Activated CD4-positive, alpha-beta T cell treated with anti-CD3 and anti-CD28 coated beads, Interleukin-2, amount 10 ng/mL, durations not matched to agents 7 days and 5 days (primary cell): ENCODE measurements around the gene TRAF3. TPM values are rescaled to one million over a fixed set of nuclear protein-coding genes. Genes with fewer than 3 reads are reported as not detected.
A peak's percentile ranks its signal among the peaks of the same experiment; 100 is the strongest.

Experiments used
- CTCF ChIA-PET: fragments of 350-600 bp; sonication (Branson Sonifier 250); formaldehyde crosslinking; loops from one replicate; lab custom pipeline; 2021; ENCODE audit warnings: antibody characterized with exemption; lab: Charles Lee
- POLR2A ChIA-PET: fragments of 350-600 bp; sonication (Branson Sonifier 250); formaldehyde crosslinking; loops from one replicate; lab custom pipeline; 2021; ENCODE audit warnings: antibody characterized with exemption; lab: Charles Lee
- DNase-seq: peaks from one replicate; pipeline ENCODE4 v3.0.0-alpha.2; 2020
- H3K27ac Mint-ChIP-seq: one replicate; pipeline ENCODE4 v1.8.0; 2021; ENCODE audit warnings: mild to moderate bottlenecking, moderate library complexity, mixed read lengths
- H3K27me3 Mint-ChIP-seq: one replicate; pipeline ENCODE4 v1.8.0; 2021; ENCODE audit warnings: mixed read lengths
- H3K36me3 Mint-ChIP-seq: one replicate; pipeline ENCODE4 v1.8.0; 2021; ENCODE audit warnings: low read depth, mixed read lengths
- H3K4me1 Mint-ChIP-seq: one replicate; pipeline ENCODE4 v1.8.0; 2021; ENCODE audit warnings: mixed read lengths
- H3K4me3 Mint-ChIP-seq: one replicate; pipeline ENCODE4 v1.8.0; 2021; ENCODE audit warnings: mild to moderate bottlenecking, moderate library complexity, mixed read lengths
- H3K9me3 Mint-ChIP-seq: one replicate; pipeline ENCODE4 v1.8.0; 2021; ENCODE audit warnings: mixed read lengths
- total RNA-seq, 2 experiments: library from RNA; stranded (reverse); gene quantifications; one replicate each; pipeline ENCODE4 v1.2.3, GENCODE V29; 2021

The TRAF3 gene
- total RNA-seq, 2 experiments from 2014 or later, result 38.9 to 40.2 TPM

DNA sequence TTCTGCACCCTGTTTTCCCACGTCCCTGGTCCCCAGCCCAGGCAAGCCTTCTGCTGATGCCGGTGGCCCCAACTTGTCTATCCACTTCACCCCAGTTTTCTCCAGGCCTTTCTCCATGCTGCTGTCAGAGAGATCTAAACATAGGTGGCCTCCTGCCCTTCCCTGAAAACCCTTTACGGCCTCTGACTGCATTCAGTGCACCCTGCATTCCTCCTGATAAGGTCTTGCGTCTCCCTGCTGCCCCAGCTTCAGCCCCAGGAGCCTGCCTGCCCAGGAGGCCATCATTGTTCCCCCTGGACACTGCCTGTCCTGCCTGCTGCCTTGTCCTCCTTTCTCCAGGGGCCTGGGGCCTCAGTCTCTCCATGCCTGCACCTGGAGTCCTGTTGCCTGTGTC, 29.8 kb downstream of the TRAF3 start:
- Mint-ChIP-seq H3K4me3 (no peak overlapping the region), H3K36me3 (peaks cover 10% of the 10 kb centered on the region)

DNA sequence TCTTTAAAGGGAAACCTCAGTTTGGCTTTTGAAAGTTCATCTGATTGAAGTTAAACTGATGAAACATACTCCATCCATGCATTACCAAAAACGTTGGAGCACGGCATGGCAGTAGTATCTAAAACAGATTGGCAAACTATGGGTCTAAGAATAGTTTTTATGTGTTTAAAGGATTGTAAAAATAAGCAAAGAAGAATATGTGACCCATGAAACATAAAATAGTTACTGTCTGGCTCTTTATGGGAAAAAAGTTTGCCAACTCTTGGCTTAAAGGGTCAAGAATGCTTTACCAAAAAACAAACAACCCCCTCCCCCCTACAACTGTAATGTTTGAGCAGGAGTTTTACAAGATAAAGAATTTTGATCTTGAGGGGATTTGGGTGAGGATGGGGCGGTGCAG, 32.6 kb downstream of the TRAF3 start:
- no peaks in the 10 kb centered on the region for H3K9me3 Mint-ChIP-seq
- H3K4me3 Mint-ChIP-seq, result no peak overlapping the region
- peaks cover 13% of the 10 kb centered on the region for H3K36me3 Mint-ChIP-seq
- DNase-seq, result no peak
- ChIA-PET POLR2A (no interaction called here), CTCF (interaction anchor here (0.6 to 1.5 kb wide), 3 partner anchors 9 to 41 kb away, joined by 3 read pairs; no protein-coding TSS in a partner anchor)
- no peaks in the 10 kb centered on the region for H3K27me3 Mint-ChIP-seq
- no peak overlapping the region for H3K27ac Mint-ChIP-seq
- peaks cover 69% of the 10 kb centered on the region for H3K4me1 Mint-ChIP-seq

More for the DNA sequence above, 29.8 kb downstream of the TRAF3 start:
- no peak for DNase-seq
- Mint-ChIP-seq H3K4me1 (peaks cover 73% of the 10 kb centered on the region), H3K27me3 (no peaks in the 10 kb centered on the region), H3K27ac (peak overlapping the region; percentile 89), H3K9me3 (no peaks in the 10 kb centered on the region)
- POLR2A ChIA-PET, result no interaction called here
- CTCF ChIA-PET, result interaction anchor here (1.1 to 3.0 kb wide), 2 partner anchors 10 to 12 kb away, joined by 4 to 9 read pairs; no protein-coding TSS in a partner anchor

DNA sequence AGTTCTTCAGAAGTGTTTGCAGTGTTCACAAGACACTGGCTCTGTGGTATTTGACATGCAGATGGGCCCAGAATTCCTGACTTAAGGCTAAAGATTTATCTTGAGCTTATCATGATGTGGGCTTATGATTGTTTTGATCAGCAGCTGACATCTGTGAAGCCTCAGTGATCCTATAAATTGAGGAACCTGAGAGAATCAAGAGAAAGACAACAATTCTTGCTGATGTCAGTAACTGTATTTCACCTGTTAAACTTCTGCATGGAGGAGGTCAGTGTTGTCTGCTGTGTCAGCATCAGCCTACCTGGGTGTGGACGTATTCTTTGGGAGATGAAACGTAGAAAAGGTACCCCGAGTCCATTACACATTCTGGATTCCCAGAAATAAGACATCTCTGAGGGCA, 33.3 kb downstream of the TRAF3 start:
- Mint-ChIP-seq H3K27me3 (no peaks in the 10 kb centered on the region), H3K36me3 (peaks cover 19% of the 10 kb centered on the region), H3K4me1 (peaks cover 68% of the 10 kb centered on the region), H3K4me3 (no peak overlapping the region), H3K27ac (no peak overlapping the region), H3K9me3 (no peaks in the 10 kb centered on the region)
- CTCF ChIA-PET, result interaction anchor here (0.7 to 0.9 kb wide), 2 partner anchors 9 to 18 kb away, joined by 3 read pairs; no protein-coding TSS in a partner anchor
- POLR2A ChIA-PET, result no interaction called here
- DNase-seq, result no peak

DNA sequence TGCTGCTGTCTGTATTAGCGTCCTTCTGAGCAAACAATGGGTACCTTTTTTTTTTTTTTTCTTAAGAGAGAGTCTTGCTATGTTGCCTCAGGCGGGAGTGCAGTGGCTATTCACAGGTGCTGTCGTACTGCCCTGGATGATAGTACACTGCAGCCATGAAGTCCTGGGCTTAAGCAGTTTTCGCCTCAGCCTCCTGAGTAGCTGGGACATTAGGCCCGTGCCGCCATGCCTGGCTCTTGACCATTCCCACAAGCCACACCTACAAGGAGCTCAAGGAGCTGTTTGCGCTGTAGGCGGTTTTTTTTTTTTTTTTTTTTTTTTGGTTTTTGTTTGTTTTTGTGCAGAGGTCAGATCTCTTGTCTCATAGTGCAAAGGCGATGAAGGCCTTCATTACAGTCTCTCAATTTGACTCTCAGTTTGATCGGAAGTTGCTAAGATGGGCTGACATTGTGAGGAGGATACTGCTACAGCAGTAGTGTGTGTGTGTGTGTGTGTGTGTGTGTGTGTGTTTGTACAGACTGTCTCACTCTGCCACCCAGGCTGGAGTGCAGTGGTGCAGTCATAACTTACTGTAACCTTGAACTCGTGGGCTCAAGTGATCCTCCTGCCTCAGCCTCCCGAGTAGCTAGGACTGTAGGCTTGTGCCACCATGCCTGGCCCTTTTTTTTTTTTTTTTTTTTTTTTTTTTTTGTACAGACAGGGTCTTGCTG, 34.2 kb downstream of the TRAF3 start:
- DNase-seq, result no peak
- Mint-ChIP-seq H3K27ac (no peak overlapping the region), H3K4me3 (no peak overlapping the region), H3K9me3 (no peaks in the 10 kb centered on the region), H3K4me1 (peaks cover 61% of the 10 kb centered on the region), H3K27me3 (no peaks in the 10 kb centered on the region), H3K36me3 (peaks cover 20% of the 10 kb centered on the region)
- POLR2A ChIA-PET, result no interaction called here
- CTCF ChIA-PET, result interaction anchor here (0.6 to 1.2 kb wide), 5 partner anchors 17 to 168 kb away, joined by 3 to 4 read pairs (median 3); no protein-coding TSS in a partner anchor

DNA sequence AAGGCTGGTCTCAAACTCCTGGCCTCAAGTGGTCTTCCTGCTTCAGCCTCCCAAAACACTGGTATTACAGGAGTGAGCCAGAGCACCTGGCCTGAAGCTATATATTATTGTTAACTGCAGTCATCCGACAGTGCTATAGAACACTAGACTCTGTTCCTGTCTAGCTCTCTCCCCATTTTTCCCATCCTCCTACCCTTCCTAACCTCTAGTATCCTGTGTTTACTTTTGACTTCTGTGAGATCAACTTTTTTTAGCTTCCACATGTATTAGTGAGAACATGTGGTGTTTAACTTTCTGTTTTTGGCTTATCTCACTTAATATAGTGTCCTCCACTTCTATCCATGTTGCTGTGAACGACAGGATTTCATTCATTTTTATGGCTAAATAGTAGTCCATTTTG, 34.7 kb downstream of the TRAF3 start:
- ChIA-PET CTCF (interaction anchor here (0.6 to 1.2 kb wide), 4 partner anchors 18 to 168 kb away, joined by 3 to 4 read pairs (median 4); no protein-coding TSS in a partner anchor), POLR2A (no interaction called here)
- no peaks in the 10 kb centered on the region for H3K27me3 Mint-ChIP-seq
- peaks cover 61% of the 10 kb centered on the region for H3K4me1 Mint-ChIP-seq
- no peak overlapping the region for H3K4me3 Mint-ChIP-seq
- no peaks in the 10 kb centered on the region for H3K9me3 Mint-ChIP-seq
- no peak for DNase-seq
- peaks cover 25% of the 10 kb centered on the region for H3K36me3 Mint-ChIP-seq
- H3K27ac Mint-ChIP-seq, result no peak overlapping the region

DNA sequence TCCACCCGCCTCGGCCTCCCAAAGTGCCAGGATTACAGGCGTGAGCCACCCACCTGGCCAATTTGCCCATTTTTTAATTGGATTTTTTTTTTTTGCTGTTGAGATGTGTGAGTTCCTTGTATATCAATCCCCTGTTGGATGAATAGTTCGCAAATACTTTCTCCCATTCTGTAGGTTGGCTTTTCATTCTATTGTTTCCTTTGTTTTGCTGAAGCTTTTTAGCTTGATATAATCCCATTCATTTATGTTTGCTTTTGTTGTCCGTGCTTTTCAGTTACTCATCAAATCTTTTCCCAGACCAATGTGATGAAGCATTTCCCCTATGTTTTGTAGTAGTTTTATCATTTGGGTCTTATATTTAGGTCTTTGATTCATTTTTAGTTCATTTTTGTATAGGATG, 36.4 kb downstream of the TRAF3 start:
- no peaks in the 10 kb centered on the region for H3K27me3 Mint-ChIP-seq
- ChIA-PET CTCF (no interaction called here), POLR2A (no interaction called here)
- H3K9me3 Mint-ChIP-seq, result no peaks in the 10 kb centered on the region
- DNase-seq, result no peak
- peaks cover 26% of the 10 kb centered on the region for H3K36me3 Mint-ChIP-seq
- H3K4me3 Mint-ChIP-seq, result no peak overlapping the region
- H3K4me1 Mint-ChIP-seq, result peaks cover 60% of the 10 kb centered on the region
- H3K27ac Mint-ChIP-seq, result no peak overlapping the region

DNA sequence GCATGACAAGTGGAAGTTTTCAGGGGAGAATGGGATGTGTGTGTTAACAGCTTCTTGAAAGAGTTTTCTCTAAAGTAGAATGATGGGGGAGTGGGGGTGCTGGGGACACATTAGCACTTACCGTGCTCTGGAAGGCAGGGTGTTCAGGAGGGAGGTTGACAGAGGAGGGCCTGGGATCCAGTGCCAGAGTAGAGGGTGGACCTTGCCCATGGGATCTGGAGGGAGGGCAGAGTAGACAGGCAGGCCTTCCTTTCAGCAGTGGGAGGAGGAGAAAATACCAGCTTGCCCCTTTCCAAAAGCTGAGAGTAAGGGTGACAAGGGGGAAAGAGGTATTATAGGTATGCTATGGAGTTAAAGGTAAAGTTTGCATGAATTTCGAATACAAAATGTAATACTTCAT, 40.1 kb downstream of the TRAF3 start:
- peaks cover 25% of the 10 kb centered on the region for H3K36me3 Mint-ChIP-seq

DNA sequence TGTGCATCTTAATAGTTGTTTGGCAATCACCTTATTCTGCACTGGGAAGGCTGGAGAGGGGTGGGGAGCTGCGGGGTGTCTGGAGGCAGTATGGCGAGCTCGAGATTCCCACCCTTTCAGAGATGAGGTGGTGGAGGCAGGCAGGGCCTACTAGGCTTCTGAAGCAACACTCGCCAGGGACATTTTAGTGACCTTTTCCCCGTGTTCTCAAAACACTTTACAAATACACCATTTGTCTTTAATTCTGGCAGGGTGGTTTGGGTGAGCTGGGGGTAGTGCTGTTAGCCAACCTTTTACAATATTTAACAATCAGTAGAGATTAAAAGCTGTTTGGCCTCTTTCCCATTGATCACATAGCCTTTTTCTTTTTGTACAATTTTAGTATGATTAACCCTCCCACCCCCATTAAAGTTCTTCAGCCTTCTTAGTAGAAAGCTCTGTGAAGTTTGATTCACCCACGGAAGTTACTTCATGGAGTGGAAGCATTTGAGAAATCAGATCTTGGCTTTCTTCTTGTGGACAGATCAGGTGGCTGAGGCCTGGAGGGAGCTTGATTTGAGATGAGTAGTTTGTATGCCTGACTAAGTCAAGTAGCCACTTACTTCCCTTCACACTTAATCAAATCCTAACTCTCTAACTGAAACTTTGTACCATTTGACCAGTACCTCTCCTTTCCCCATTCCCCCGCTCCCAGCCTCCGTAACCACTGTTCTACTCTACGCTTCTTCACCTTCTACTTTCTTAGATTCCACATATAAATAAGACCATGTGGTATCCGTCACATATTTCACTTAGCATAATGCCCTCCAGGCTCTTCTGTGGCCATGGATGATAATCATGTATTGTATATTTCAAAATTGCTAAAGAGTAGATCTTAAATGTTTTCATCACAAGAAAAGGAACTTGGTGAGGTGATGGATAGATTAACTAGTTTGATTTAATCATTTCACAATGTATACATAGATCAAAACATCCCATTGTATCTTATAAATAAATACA, 41.0 kb downstream of the TRAF3 start:
- Mint-ChIP-seq H3K27me3 (no peaks in the 10 kb centered on the region), H3K4me3 (no peak overlapping the region), H3K36me3 (peaks cover 25% of the 10 kb centered on the region), H3K27ac (peak overlapping the region; percentile 52), H3K4me1 (peaks cover 69% of the 10 kb centered on the region), H3K9me3 (no peaks in the 10 kb centered on the region)
- DNase-seq, result no peak
- CTCF ChIA-PET, result interaction anchor here (0.6 to 2.7 kb wide), 5 partner anchors 11 to 38 kb away, joined by 3 to 9 read pairs (median 5); no protein-coding TSS in a partner anchor
- POLR2A ChIA-PET, result no interaction called here

More for the DNA sequence above, 40.1 kb downstream of the TRAF3 start:
- POLR2A ChIA-PET, result no interaction called here
- Mint-ChIP-seq H3K27ac (no peak overlapping the region), H3K27me3 (no peaks in the 10 kb centered on the region), H3K4me3 (no peak overlapping the region), H3K9me3 (no peaks in the 10 kb centered on the region), H3K4me1 (peaks cover 63% of the 10 kb centered on the region)
- CTCF ChIA-PET, result interaction anchor here (1.3 to 2.7 kb wide), 4 partner anchors 10 to 32 kb away, joined by 4 to 9 read pairs (median 4); no protein-coding TSS in a partner anchor
- no peak for DNase-seq

DNA sequence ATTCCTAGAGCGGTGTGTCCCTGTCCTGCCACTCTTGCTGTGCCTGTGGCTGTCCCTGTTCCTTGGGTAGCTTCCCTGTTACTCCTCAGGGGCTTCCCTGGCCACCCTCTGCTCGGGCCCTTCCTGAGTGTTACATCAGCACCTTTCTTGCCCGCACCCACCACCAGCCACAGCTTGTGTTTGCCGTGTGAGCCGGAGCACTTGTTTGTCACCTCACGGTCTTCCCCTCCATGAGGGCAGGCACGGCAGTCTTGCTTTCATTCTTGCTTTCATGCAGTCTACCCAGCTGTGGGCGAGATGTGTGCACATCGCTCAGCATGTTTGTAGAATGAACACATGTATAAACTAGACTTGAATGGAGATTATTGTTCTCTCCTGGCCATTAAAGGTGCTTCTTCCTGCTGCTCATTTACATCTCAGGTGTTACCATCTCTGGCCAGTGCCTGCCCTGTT, 42.0 kb downstream of the TRAF3 start:
- H3K4me1 Mint-ChIP-seq, result peaks cover 69% of the 10 kb centered on the region
- POLR2A ChIA-PET, result no interaction called here
- CTCF ChIA-PET, result interaction anchor here (0.6 to 2.4 kb wide), 7 partner anchors 9 to 862 kb away, joined by 3 to 7 read pairs (median 3); no protein-coding TSS in a partner anchor
- H3K9me3 Mint-ChIP-seq, result no peaks in the 10 kb centered on the region
- H3K27me3 Mint-ChIP-seq, result no peaks in the 10 kb centered on the region
- H3K36me3 Mint-ChIP-seq, result peaks cover 20% of the 10 kb centered on the region
- peak overlapping the region; percentile 86 for H3K27ac Mint-ChIP-seq
- H3K4me3 Mint-ChIP-seq, result peak overlapping the region; percentile 55
- peak; percentile 71 for DNase-seq

DNA sequence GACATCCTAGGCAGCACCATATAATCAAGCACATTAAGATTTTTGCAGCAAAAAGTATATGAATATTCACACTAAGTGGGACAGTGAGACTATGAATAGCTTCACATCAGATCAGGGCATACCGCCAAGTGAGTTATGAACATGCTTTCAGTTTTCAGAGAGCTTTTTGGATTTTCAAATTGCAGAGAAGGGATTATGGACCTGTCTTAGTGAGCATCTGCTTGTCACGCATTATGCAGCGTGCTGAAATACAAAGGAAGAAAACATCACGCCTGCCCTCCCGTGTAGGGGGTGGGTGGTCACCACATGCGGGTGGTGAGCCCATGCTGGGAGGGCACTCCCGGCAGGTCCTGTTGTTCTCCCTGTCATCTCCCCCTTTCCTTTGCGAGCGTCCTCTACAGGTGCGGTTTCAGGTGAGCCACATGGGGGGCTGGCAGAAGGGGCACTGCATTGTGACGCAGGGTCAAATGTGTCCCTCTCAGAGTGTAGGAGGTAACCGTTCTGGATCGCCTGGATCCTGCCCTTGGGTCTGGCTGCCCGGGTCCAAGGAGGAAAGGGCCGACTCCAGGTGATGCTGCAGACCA, 42.6 kb downstream of the TRAF3 start:
- ChIA-PET CTCF (interaction anchor here (1.1 to 2.4 kb wide), 5 partner anchors 10 to 37 kb away, joined by 3 to 7 read pairs (median 3); no protein-coding TSS in a partner anchor), POLR2A (no interaction called here)
- H3K27ac Mint-ChIP-seq, result peak overlapping the region; percentile 86
- H3K4me1 Mint-ChIP-seq, result peaks cover 74% of the 10 kb centered on the region
- H3K9me3 Mint-ChIP-seq, result no peaks in the 10 kb centered on the region
- no peaks in the 10 kb centered on the region for H3K27me3 Mint-ChIP-seq
- no peak for DNase-seq
- H3K4me3 Mint-ChIP-seq, result peak overlapping the region; percentile 55
- peaks cover 19% of the 10 kb centered on the region for H3K36me3 Mint-ChIP-seq

DNA sequence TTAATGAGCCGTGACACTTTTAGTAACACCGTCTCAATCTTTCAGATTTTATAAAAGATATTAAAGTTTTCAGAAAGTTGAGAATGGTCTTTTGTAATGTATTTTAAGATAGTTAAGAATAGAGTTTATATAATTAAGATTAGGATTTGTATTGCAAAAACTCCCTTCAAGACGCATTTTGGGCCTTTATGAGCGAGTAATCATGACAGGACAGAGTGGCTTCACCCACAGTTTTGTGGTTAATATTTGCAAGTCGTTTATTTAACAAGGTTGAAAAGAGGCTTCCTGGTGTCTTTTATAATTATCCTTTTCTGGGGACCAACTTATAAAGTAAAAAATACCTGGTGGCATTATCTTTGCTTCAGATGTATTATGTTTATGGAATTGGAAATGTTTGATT, 44.0 kb downstream of the TRAF3 start:
- CTCF ChIA-PET, result interaction anchor here (1.2 kb wide), 1 partner anchor 12 kb away, joined by 3 read pairs; no protein-coding TSS in a partner anchor

DNA sequence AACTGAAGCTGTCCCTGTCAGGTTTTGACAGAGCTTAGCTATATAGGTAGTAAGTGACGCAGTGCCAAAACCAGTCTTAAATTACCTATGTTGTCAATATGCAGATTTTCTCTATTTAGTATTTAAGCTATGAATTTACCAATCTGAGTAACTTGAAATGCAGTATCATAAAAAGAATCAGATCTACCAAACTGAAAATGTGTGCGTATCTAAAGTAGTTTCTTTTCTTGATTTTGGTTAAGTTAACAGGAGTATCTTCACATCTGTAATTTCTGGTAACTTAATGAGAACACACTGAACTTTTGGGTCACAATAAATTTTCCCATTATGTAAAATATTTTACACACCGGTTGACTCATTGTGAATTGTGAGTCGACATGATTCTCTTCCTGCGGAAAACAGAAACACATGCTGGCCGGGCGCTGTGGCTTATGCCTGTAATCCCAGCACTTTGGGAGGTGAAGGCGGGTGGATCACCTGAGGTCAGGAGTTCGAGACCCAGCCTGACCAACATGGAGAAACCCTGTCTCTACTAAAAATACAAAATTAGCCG, 45.1 kb downstream of the TRAF3 start:
- ChIA-PET CTCF (no interaction called here), POLR2A (no interaction called here)
- H3K9me3 Mint-ChIP-seq, result no peaks in the 10 kb centered on the region
- H3K4me3 Mint-ChIP-seq, result peak overlapping the region; percentile 24
- peaks cover 5% of the 10 kb centered on the region for H3K36me3 Mint-ChIP-seq
- H3K27me3 Mint-ChIP-seq, result no peaks in the 10 kb centered on the region
- peak overlapping the region; percentile 71 for H3K27ac Mint-ChIP-seq
- peaks cover 74% of the 10 kb centered on the region for H3K4me1 Mint-ChIP-seq
- no peak for DNase-seq

More for the DNA sequence above, 44.0 kb downstream of the TRAF3 start:
- Mint-ChIP-seq H3K27me3 (no peaks in the 10 kb centered on the region), H3K4me1 (peaks cover 78% of the 10 kb centered on the region), H3K4me3 (no peak overlapping the region), H3K9me3 (no peaks in the 10 kb centered on the region), H3K36me3 (peaks cover 12% of the 10 kb centered on the region), H3K27ac (peak overlapping the region; percentile 72)
- DNase-seq, result no peak
- POLR2A ChIA-PET, result no interaction called here
